GM23338 (cell line): ENCODE measurements around the gene SLC7A4.

ENCODE experiments used
- POLR2AphosphoS5 ChIP-seq: IDR thresholded peaks from 2 replicates; pipeline ENCODE4 v1.6.1; 2016; ENCODE audit warnings: antibody characterized with exemption, low read depth
- TF ChIP-seq, protein P1 (sequence below), 2 experiments: fragments of 200-600 bp in 1 of 2; sonication (generic) in 1 of 2; conservative IDR thresholded peaks; 2 replicates each; pipeline versions ENCODE4 v1.5.1 to v1.6.1; 2016 to 2017; ENCODE audit warnings: antibody characterized with exemption in 2 of 2, low read depth in 2 of 2, mild to moderate bottlenecking in 2 of 2, moderate library complexity in 1 of 2

GRCh38 chr22:21055880-21056319 is 23.5 kb upstream of the SLC7A4 start:
- TF ChIP-seq, protein P1, sequence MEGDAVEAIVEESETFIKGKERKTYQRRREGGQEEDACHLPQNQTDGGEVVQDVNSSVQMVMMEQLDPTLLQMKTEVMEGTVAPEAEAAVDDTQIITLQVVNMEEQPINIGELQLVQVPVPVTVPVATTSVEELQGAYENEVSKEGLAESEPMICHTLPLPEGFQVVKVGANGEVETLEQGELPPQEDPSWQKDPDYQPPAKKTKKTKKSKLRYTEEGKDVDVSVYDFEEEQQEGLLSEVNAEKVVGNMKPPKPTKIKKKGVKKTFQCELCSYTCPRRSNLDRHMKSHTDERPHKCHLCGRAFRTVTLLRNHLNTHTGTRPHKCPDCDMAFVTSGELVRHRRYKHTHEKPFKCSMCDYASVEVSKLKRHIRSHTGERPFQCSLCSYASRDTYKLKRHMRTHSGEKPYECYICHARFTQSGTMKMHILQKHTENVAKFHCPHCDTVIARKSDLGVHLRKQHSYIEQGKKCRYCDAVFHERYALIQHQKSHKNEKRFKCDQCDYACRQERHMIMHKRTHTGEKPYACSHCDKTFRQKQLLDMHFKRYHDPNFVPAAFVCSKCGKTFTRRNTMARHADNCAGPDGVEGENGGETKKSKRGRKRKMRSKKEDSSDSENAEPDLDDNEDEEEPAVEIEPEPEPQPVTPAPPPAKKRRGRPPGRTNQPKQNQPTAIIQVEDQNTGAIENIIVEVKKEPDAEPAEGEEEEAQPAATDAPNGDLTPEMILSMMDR (conservative IDR thresholded peaks at IDR 0.05; ENCODE audit: low read depth in 2 of 2): no peak
- no peak for TF ChIP-seq POLR2AphosphoS5
